ENCODE results near the gene HOXC9.

The HOXC9 gene

GRCh38 chr12:54000116-54001114 is at the start of gene HOXC9:
Gene HOXC9 (plus strand): TSS chr12:54000161. CDS start chr12:54000189, 28 bp downstream.
- no peak for DNase-seq

- DNase-seq = no peak
Observed at GRCh38 chr12:53950437-53950773, 49.6 kb upstream of the HOXC9 start.

DNA sequence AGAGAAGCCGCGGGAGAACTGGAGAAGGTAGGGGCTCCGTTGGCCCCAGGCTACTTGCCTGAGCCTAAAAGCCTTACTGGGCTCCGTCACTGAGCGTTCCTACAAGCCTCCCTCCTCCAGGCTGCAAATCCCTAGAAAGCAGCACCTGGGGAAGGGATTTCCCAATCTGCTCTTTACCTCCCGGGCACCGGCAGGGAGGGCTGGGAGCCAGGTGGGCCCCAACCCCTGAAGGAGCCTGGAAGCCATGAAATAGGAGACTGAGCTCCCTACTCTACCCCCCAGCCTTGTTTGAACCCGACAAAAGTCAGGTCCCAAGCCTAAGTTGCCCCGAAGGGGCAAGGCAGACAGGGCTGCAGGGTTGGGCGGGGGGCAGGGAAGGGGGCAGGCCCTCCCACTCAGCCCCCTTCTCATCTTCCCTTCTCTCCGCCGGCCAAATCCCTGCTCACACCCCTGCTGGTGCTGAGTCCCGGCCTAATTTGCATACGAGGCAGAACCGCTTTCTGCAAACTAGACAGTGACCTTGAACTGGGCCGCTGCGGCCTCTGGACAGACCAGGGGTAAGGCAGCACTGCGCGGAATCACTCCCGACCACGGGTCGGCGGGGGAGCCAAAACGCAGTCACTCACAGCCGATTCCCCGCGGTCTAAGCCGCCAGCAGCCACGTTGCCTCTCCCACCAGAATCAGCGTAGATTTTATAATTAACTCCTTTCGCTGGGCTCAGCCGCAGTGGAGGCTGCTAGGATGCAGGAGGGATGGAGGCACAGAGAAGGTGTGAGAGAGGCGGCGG is 49.0 kb upstream of the HOXC9 start:
- DNase-seq = no peak

GRCh38 chr12:53951577-53952334 is 48.2 kb upstream of the HOXC9 start:
- DNase-seq = no peak

- no peak for DNase-seq
Observed at GRCh38 chr12:53952335-53952694, 47.6 kb upstream of the HOXC9 start.

- no peak for DNase-seq
Observed at GRCh38 chr12:53952871-53953734, 46.9 kb upstream of the HOXC9 start.

DNA sequence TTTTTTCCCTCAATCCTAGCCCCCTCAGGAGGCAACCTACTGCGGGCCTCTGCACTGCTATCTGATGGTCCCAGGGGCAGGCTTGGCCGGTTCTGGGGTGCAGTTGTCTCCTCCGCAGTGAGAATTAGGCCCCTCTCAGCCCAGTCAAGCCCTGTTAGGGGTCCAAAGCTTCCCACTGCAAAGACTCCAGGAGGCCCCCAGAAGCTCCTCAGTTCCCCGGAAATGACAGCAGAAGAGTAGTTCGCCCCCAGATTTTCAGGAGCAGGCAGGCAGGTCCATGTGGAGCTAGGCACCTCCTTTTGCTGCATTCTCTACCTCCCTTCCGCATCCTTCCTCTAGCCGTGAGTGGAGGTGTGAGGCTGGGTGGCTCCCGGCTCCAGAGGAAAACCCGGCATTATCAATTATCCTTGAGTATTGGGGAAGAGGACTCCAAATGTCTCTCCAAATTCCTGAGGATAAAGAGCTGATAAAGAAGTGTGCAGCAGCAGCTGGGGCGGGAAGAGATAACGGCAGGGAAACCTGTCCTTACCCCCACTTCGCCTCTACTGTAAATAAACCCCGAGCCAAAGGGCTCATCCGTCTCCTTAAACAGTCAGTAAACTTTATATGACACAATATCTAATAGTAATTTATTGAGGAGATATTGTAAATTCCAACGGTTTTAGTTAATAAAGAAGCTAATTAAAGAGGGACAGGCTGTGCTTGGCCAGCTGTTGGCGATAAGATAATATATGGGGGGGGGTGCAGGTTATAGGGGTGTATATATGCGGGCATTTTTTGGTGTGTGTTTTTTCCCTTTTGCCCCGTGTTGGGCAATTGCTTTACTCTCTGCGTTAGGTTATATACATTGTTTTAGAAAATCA is 45.9 kb upstream of the HOXC9 start:
- no peak for DNase-seq

DNA sequence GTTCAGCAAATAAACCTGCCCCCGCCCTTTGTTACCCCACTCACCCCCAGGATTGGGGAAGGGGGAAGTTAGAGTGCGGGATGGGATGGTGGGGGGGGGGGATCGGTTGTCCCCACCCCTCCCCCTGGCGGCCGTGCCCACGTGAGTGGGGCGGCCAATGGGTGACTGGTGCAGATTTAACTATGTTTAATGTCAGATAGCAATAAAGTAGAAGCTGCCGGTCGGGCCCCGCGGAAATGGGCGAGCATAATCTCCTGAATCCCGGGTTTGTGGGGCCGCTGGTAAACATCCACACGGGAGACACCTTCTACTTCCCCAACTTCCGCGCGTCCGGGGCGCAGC is 45.3 kb upstream of the HOXC9 start, which contains the start of gene HOXC12:
Gene HOXC12, plus strand, starts transcription at position 210 of the 342 bp plus-strand sequence. Its CDS starts 27 bp downstream, at position 237.
- no peak for DNase-seq

DNA sequence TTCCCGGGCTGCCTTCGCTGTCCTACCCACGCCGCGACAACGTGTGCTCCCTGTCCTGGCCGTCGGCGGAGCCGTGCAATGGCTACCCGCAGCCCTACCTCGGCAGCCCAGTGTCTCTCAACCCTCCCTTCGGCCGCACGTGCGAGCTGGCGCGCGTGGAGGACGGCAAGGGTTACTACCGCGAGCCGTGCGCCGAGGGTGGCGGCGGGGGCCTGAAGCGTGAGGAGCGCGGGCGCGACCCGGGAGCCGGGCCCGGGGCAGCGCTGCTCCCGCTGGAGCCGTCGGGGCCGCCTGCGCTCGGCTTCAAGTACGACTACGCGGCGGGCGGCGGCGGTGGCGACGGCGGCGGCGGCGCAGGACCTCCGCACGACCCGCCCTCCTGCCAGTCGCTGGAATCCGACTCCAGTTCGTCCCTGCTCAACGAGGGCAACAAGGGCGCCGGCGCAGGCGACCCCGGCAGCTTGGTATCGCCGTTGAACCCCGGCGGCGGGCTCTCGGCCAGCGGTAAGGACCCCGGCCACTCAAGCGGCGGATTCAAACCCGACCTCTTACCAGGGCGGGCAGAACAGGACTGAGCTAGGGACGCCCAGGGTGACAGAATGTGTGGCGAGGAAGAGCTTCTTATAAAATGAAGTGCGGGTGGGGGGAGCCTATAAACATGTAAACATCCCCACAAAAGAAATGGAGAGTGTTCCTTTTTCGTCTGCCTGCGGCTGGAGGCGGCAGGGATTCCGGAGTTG is 44.8 kb upstream of the HOXC9 start:
- no peak for DNase-seq

DNA sequence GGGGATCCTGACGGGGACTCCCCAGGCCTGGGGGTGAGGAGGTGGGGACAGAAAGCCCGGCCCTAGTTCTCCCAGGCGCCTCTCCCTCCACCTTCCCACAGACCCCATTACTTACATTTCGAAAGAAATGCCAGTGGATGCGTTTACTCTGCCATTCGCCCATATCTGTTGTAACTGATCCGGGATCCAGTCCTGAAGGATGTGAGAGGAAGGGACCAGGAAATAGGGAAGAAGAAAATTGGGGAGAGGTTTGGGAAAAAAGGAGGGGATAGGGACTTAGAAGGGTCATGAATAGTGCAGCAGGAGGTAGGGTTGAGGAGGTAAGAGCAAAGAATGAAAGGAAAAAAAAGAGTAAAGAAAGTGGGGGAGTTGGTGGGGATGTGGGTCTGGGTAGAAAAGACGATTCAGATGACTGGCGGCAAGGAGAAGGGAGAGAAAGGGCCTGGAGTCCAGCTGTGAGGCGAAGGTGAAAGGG is 44.1 kb upstream of the HOXC9 start:
- no peak for DNase-seq

DNA sequence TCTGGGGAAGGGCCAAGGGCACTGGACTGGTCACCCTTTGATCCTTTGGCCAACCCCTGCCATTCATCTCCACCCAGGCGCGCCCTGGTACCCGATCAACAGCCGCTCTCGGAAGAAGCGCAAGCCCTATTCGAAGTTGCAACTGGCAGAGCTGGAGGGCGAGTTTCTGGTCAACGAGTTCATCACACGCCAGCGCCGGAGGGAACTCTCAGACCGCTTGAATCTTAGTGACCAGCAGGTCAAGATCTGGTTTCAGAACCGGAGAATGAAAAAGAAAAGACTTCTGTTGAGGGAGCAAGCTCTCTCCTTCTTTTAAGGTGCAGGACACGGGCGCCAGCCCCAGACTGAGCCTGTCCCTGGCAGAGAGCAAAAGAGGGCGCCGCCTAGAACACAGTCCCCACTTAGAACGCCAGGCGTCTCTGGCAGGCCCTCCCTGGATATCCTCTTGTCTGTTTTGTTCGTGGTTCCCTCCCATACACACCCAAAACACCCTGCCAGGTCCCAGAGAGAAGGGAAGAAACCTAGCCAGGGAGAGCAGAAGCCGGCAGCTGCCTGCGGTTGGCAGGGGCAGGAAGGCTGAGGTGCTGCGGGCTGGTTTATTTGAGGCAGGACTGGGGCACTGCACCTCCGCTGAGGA is 43.6 kb upstream of the HOXC9 start:
- no peak for DNase-seq

DNA sequence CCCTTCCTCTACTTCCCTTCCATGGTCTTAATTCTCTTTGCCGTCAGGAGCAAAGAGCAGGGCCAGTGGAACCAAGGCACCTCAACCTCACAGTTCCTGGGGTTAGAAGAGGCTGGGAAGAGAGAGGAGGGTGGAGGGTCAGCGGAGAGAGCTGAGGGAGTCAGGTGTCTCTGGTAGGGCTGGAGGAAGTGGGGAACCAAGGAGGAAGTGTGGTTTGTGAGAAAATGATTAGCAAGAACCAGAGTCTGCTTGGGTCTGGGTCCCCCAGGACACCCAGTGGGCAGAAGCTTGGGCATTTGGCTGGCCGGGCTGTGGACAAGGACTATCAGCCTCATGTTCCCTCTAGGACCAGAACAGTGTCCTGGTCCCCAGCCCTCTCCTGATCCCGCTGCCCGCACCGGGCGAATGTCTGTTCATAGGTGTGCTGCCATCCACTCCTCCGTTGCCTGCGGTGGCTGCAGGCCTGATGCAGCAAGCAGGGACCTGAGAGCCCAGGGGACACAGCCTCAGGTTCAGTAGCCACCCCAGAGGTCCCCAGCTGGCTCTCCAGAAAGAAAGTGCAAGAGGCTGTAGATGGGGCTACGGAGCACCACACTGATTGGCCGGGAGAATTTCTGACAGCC is 42.9 kb upstream of the HOXC9 start:
- DNase-seq = no peak

DNA sequence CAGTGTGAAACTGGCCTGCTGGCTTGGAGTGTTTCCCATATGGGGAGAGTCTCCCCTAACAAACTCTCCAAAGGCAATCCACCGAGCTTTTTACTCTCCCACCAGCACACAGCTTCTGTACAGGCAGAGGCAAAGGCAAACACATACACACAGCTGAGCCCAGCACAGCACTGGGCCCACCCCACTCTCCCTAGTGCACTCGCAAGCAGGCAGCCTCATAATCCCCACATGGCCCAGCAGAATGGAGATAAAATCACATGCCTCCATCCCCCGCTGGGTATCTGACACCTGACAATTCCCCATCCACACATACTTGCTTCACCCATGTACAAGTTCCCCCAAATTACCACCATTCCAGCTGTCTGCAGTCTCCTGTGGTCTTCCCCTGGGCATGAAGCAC is 41.8 kb upstream of the HOXC9 start:
- no peak for DNase-seq

GRCh38 chr12:53959314-53959713 is 40.6 kb upstream of the HOXC9 start:
- DNase-seq = no peak

GRCh38 chr12:53960187-53961024 is 39.6 kb upstream of the HOXC9 start:
- DNase-seq = no peak

DNA sequence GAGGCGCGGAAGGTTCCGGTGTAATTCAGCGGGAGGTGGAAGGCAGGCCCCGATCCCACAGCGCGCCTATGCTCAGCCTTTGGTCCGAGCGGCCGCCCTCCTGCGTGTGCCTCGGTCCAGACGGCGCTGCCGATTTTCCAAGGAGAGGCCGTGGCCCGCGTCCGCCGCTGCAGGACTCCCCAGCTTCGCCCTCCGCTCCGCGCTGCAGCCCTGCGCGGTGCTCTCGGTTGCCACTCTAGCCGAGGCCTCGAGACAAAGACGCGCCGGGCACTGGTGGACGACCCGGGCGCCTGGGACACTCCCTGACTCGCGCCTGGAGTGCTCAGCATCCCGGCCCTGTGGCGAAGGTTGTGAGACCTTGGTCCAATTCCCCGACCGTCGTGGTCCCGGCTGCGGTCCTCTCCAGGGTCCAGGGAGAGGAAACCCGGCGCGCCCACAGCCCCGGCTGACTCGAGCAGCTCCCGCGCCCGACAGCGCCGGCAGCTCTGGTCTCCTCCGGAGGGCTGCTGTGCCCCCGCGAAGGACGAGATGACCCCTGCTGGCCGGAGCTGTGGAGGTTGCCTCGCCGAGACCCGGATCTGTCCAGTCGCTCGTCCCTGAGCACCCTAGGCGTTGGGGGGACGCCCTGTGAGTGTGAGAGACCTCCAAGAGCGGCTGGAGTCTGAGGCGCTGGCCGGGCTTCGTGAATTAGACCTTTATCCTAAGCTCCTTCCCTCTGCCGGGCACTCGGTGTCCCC is 38.8 kb upstream of the HOXC9 start:
- no peak for DNase-seq

- no peak for DNase-seq
Observed at GRCh38 chr12:53963005-53963404, 37.0 kb upstream of the HOXC9 start.

All from right hindlimb (tissue), 1 donor.